ENCODE data around the gene CTNS.
A peak's percentile ranks its signal among the peaks of the same experiment; 100 is the strongest.

The CTNS gene

DNA sequence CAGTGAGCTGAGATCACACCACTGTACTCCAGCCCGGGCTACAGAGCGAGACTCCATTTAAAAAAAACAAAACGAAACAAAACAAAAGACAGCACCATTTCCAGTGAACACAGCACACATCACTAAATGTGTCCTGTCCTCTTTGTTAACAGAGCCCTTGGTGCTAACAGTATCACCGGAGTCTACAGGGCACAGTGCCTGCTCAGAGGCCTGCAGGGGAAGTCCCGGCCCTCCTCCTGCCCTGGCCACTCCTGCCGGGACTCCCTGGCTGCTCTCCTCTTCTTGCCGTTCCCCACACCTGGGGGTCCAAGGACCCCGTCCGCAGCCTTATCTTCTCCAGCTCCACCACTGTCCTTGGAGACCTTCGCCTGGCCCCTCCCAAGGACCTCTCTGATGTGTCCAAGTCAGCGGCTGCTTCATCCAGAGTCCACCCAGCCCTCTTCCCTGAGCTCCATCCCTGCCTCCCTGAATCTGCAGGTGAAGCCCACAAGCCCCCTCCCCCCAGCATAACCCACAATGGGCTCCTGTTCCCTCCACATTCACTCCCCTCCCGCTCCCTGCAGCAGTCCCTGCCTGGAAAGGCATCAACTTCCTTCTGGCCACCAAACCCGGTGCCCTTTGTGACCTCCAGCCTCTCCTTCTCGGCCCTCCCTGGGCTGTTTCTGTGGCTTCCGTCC is 35.9 kb upstream of the CTNS start:
- Histone ChIP-seq H3K4me1 (ENCODE audit: control insufficient read depth, insufficient read depth, low read length) (no peaks in the 10 kb centered on the region), H3K4me3 (ENCODE audit: low read length) (no peak overlapping the region), H3K27ac (ENCODE audit: low read length) (no peak overlapping the region), H3K27me3 (ENCODE audit: control insufficient read depth, insufficient read depth, low read length) (no peaks in the 10 kb centered on the region), H3K9me3 (ENCODE audit: control insufficient read depth, insufficient read depth, low read length) (no peaks in the 10 kb centered on the region), H3K36me3 (ENCODE audit: control insufficient read depth, insufficient read depth, low read length) (no peaks in the 10 kb centered on the region)
- whole genome bisulfite sequencing (ENCODE audit: insufficient coverage, insufficient read length) = no CpG with 5 or more reads among the region's 15 CpGs
- no peak for DNase-seq (ENCODE audit: low read depth, low spot score)

- H3K36me3 ChIP-seq (ENCODE audit: control insufficient read depth, insufficient read depth, low read length) = peaks cover 7% of the 10 kb centered on the region
- no CpG with 5 or more reads among the region's 16 CpGs for WGBS (ENCODE audit: insufficient coverage, insufficient read length)
- DNase-seq (ENCODE audit: low read depth, low spot score) = peak; percentile 47
- H3K9me3 ChIP-seq (ENCODE audit: control insufficient read depth, insufficient read depth, low read length) = no peaks in the 10 kb centered on the region
- H3K4me3 ChIP-seq (ENCODE audit: low read length) = no peak overlapping the region
- H3K4me1 ChIP-seq (ENCODE audit: control insufficient read depth, insufficient read depth, low read length) = no peaks in the 10 kb centered on the region
- H3K27me3 ChIP-seq (ENCODE audit: control insufficient read depth, insufficient read depth, low read length) = no peaks in the 10 kb centered on the region
- H3K27ac ChIP-seq (ENCODE audit: low read length) = no peak overlapping the region
These were observed 34.1 kb upstream of the CTNS start for GRCh38 chr17:3602499-3602898.

DNA sequence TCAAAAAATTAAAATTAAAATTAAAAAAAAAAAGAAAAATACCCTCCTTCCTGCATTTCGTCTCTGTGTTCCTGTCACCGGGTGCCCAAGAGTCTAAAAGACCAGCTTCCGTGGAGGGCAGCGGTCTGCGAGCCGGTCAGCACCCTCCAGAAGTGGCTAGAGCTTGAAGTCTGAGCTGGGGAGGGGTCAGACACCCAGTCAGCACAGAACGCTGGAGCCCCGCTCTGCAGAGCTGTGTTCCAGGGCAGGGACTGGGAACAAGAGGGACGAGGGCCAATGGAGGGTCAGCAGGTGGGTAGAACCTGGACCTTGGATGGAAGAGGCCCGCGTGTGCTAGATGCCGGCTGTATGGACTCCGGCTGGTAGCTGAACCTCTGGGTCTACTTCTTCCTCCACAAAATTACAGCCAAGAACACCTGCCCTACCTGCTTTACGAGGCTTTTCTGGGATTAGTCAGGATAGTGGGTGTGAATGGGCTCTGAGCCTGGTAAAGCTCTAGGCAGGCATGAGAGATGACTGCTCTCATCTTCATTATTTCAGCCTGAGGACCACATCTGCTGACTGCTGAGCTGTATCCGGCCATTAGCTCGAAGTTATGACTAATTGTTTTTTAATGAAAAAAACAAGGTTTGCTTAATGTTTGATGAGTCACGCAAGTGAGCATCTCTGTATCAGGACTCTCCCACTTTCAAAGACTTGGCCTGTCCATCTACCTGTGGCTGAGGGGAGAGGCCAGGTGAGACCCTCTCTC is 33.3 kb upstream of the CTNS start:
- Histone ChIP-seq H3K27ac (ENCODE audit: low read length) (no peak overlapping the region), H3K4me3 (ENCODE audit: low read length) (no peak overlapping the region), H3K4me1 (ENCODE audit: control insufficient read depth, insufficient read depth, low read length) (no peaks in the 10 kb centered on the region), H3K27me3 (ENCODE audit: control insufficient read depth, insufficient read depth, low read length) (no peaks in the 10 kb centered on the region), H3K9me3 (ENCODE audit: control insufficient read depth, insufficient read depth, low read length) (no peaks in the 10 kb centered on the region), H3K36me3 (ENCODE audit: control insufficient read depth, insufficient read depth, low read length) (peaks cover 8% of the 10 kb centered on the region)
- DNase-seq (ENCODE audit: low read depth, low spot score) = no peak
- WGBS (ENCODE audit: insufficient coverage, insufficient read length) = no CpG with 5 or more reads among the region's 17 CpGs

- Histone ChIP-seq H3K36me3 (ENCODE audit: control insufficient read depth, insufficient read depth, low read length) (peaks cover 9% of the 10 kb centered on the region), H3K27me3 (ENCODE audit: control insufficient read depth, insufficient read depth, low read length) (no peaks in the 10 kb centered on the region), H3K4me1 (ENCODE audit: control insufficient read depth, insufficient read depth, low read length) (no peaks in the 10 kb centered on the region), H3K27ac (ENCODE audit: low read length) (no peak overlapping the region), H3K4me3 (ENCODE audit: low read length) (no peak overlapping the region), H3K9me3 (ENCODE audit: control insufficient read depth, insufficient read depth, low read length) (no peaks in the 10 kb centered on the region)
- WGBS (ENCODE audit: insufficient coverage, insufficient read length) = no CpG with 5 or more reads among the region's 4 CpGs
- no peak for DNase-seq (ENCODE audit: low read depth, low spot score)
These were observed 32.7 kb upstream of the CTNS start for GRCh38 chr17:3603870-3604259.

DNA sequence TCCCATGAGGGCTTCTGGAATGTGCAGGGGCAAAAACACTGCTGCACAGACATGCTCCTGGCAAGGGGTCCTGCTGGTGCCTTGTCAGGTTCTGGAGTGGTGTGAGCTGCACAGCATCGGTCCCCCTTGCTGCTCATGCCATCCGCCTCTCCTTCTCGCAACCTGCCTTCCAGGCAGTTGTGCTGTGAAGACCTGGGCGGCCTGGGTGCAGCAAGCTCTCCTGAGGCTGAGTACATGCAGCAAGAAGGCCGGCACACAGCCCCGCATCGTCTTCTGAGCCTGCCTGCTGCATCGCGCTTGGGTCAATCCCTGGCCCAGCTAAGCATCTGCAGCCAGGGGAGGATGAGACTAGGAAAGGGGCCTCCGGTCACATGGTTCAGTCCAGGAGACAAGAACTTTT is 26.9 kb upstream of the CTNS start:
- no CpG with 5 or more reads among the region's 10 CpGs for whole genome bisulfite sequencing (ENCODE audit: insufficient coverage, insufficient read length)
- Histone ChIP-seq H3K27ac (ENCODE audit: low read length) (no peak overlapping the region), H3K4me1 (ENCODE audit: control insufficient read depth, insufficient read depth, low read length) (no peaks in the 10 kb centered on the region), H3K4me3 (ENCODE audit: low read length) (no peak overlapping the region), H3K27me3 (ENCODE audit: control insufficient read depth, insufficient read depth, low read length) (no peaks in the 10 kb centered on the region), H3K9me3 (ENCODE audit: control insufficient read depth, insufficient read depth, low read length) (no peaks in the 10 kb centered on the region), H3K36me3 (ENCODE audit: control insufficient read depth, insufficient read depth, low read length) (peaks cover 29% of the 10 kb centered on the region)
- DNase-seq (ENCODE audit: low read depth, low spot score) = no peak

- WGBS (ENCODE audit: insufficient coverage, insufficient read length) = no CpG with 5 or more reads among the region's 14 CpGs
- H3K4me1 ChIP-seq (ENCODE audit: control insufficient read depth, insufficient read depth, low read length) = no peaks in the 10 kb centered on the region
- no peak overlapping the region for H3K4me3 ChIP-seq (ENCODE audit: low read length)
These were observed 26.0 kb upstream of the CTNS start for GRCh38 chr17:3610523-3610922.

GRCh38 chr17:3613124-3613523 is 23.4 kb upstream of the CTNS start:
- WGBS (ENCODE audit: insufficient coverage, insufficient read length) = no CpG with 5 or more reads among the region's 6 CpGs
- Histone ChIP-seq H3K27ac (ENCODE audit: low read length) (no peak overlapping the region), H3K27me3 (ENCODE audit: control insufficient read depth, insufficient read depth, low read length) (no peaks in the 10 kb centered on the region), H3K4me1 (ENCODE audit: control insufficient read depth, insufficient read depth, low read length) (no peaks in the 10 kb centered on the region), H3K9me3 (ENCODE audit: control insufficient read depth, insufficient read depth, low read length) (peaks cover 2% of the 10 kb centered on the region; the same call in 1 of the 2 replicates), H3K36me3 (ENCODE audit: control insufficient read depth, insufficient read depth, low read length) (peaks cover 36% of the 10 kb centered on the region), H3K4me3 (ENCODE audit: low read length) (no peak overlapping the region)
- no peak for DNase-seq (ENCODE audit: low read depth, low spot score)

More at GRCh38 chr17:3610523-3610922, 26.0 kb upstream of the CTNS start:
- Histone ChIP-seq H3K27me3 (ENCODE audit: control insufficient read depth, insufficient read depth, low read length) (no peaks in the 10 kb centered on the region), H3K9me3 (ENCODE audit: control insufficient read depth, insufficient read depth, low read length) (peaks cover 2% of the 10 kb centered on the region; the same call in 1 of the 2 replicates), H3K27ac (ENCODE audit: low read length) (no peak overlapping the region), H3K36me3 (ENCODE audit: control insufficient read depth, insufficient read depth, low read length) (peaks cover 36% of the 10 kb centered on the region)
- no peak for DNase-seq (ENCODE audit: low read depth, low spot score)

DNA sequence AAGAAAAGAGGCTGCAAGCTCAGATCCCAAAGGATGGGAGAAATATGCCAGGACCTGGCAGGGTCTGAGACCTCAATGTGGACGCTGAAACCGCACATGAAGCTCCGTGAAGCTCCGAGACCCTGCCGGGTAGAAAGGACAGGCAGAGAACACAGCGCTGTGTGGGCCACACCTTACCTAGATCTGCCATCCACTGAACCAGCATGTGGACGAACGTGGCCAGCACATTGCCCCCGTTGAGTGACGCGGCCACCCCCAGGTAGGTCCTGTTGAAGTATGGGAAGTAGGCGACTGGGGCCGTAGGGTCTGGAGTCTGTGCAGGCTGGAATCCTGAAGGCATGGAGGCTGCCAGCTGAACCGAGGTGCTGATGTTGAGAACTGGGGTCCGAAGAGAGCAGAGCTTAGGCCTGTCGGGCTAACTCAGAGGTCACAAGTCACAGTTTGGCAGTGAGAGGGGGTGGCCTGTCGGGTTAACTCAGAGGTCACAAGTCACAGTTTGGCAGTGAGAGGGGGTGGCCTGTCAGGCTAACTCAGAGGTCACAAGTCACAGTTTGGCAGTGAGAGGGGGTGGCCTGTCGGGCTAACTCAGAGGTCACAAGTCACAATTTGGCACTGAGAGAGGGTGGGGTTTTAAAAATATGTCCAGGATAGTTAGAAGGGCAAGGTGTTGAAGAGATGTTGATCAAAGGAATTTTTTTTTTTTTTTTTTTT is 21.2 kb upstream of the CTNS start:
- WGBS (ENCODE audit: insufficient coverage, insufficient read length) = no CpG with 5 or more reads among the region's 18 CpGs
- H3K4me1 ChIP-seq (ENCODE audit: control insufficient read depth, insufficient read depth, low read length) = no peaks in the 10 kb centered on the region
- H3K4me3 ChIP-seq (ENCODE audit: low read length) = no peak overlapping the region
- peaks cover 31% of the 10 kb centered on the region for H3K36me3 ChIP-seq (ENCODE audit: control insufficient read depth, insufficient read depth, low read length)
- H3K9me3 ChIP-seq (ENCODE audit: control insufficient read depth, insufficient read depth, low read length) = peaks cover 2% of the 10 kb centered on the region; the same call in 1 of the 2 replicates
- DNase-seq (ENCODE audit: low read depth, low spot score) = no peak
- no peak overlapping the region for H3K27ac ChIP-seq (ENCODE audit: low read length)
- no peaks in the 10 kb centered on the region for H3K27me3 ChIP-seq (ENCODE audit: control insufficient read depth, insufficient read depth, low read length)

GRCh38 chr17:3621146-3621720 is 15.3 kb upstream of the CTNS start:
- H3K4me1 ChIP-seq (ENCODE audit: control insufficient read depth, insufficient read depth, low read length) = no peaks in the 10 kb centered on the region
- no peak overlapping the region for H3K27ac ChIP-seq (ENCODE audit: low read length)
- H3K9me3 ChIP-seq (ENCODE audit: control insufficient read depth, insufficient read depth, low read length) = no peaks in the 10 kb centered on the region
- no peak for DNase-seq (ENCODE audit: low read depth, low spot score)
- peaks cover 36% of the 10 kb centered on the region for H3K36me3 ChIP-seq (ENCODE audit: control insufficient read depth, insufficient read depth, low read length)
- no peak overlapping the region for H3K4me3 ChIP-seq (ENCODE audit: low read length)
- H3K27me3 ChIP-seq (ENCODE audit: control insufficient read depth, insufficient read depth, low read length) = no peaks in the 10 kb centered on the region
- no CpG with 5 or more reads among the region's 8 CpGs for WGBS (ENCODE audit: insufficient coverage, insufficient read length)

- no peak overlapping the region for H3K4me3 ChIP-seq (ENCODE audit: low read length)
- peaks cover 34% of the 10 kb centered on the region for H3K36me3 ChIP-seq (ENCODE audit: control insufficient read depth, insufficient read depth, low read length)
- H3K27ac ChIP-seq (ENCODE audit: low read length) = no peak overlapping the region
- DNase-seq (ENCODE audit: low read depth, low spot score) = no peak
- no peaks in the 10 kb centered on the region for H3K4me1 ChIP-seq (ENCODE audit: control insufficient read depth, insufficient read depth, low read length)
- no CpG with 5 or more reads among the region's 16 CpGs for WGBS (ENCODE audit: insufficient coverage, insufficient read length)
- H3K9me3 ChIP-seq (ENCODE audit: control insufficient read depth, insufficient read depth, low read length) = no peaks in the 10 kb centered on the region
- no peaks in the 10 kb centered on the region for H3K27me3 ChIP-seq (ENCODE audit: control insufficient read depth, insufficient read depth, low read length)
These were observed 13.5 kb upstream of the CTNS start for GRCh38 chr17:3622977-3623594.
